ENCODE data around the gene ATOX1. TPM values are rescaled to one million over a fixed set of nuclear protein-coding genes. Genes with fewer than 3 reads are reported as not detected.

Gene ATOX1
- 31.3 and 35.6 TPM in 2 replicates for total RNA-seq (2011; cell fraction: chromatin; rRNA removed; ENCODE audit: low replicate concordance)
- 32.5 and 42.5 TPM in 2 replicates for total RNA-seq (2011; cell fraction: nucleolus; rRNA removed)
- 43.0 and 57.0 TPM in 2 replicates for total RNA-seq (2011; cell fraction: nucleoplasm; rRNA removed)
- total RNA-seq (2014; rRNA removed), result 66.2 and 70.3 TPM in 2 replicates
- 59.8 and 68.2 TPM in 2 replicates for total RNA-seq (2014; rRNA removed; fragmentation: Illumina TruSeq; extraction: Trizol)
- 72.2 and 73.8 TPM in 2 replicates for total RNA-seq (2015; rRNA removed; fragmentation: Illumina TruSeq; extraction: Trizol)
- total RNA-seq (2021), result 86.2 and 93.0 TPM in 2 replicates
- polyA plus RNA-seq (2011; rRNA removed), result 59.2 and 75.4 TPM in 2 replicates
- 149 and 236 TPM in 2 replicates for polyA plus RNA-seq (2011; cell fraction: cytosol; rRNA removed)
- 44.2 and 47.6 TPM in 2 replicates for polyA plus RNA-seq (2011; cell fraction: nucleus; rRNA removed)
- polyA plus RNA-seq (2012), result 94.6 and 155 TPM in 2 replicates
- 118 and 156 TPM in 2 replicates for polyA plus RNA-seq (2014; fragmentation: Illumina TruSeq; extraction: Trizol)
- polyA plus RNA-seq (2014; fragmentation: Nextera tagmentation; extraction: Ambion mirVana), result 100 to 1,000 TPM; 303 to 318 TPM
- 111 and 153 TPM in 2 replicates for polyA plus RNA-seq (2014; rRNA removed)
- 80.6 and 107 TPM in 2 replicates for polyA minus RNA-seq (2011; rRNA and poly(A)+ RNA removed)
- polyA minus RNA-seq (2011; cell fraction: cytosol; rRNA and poly(A)+ RNA removed), result 22.8 and 37.2 TPM in 2 replicates
- polyA minus RNA-seq (2011; cell fraction: nucleus; rRNA and poly(A)+ RNA removed), result 27.0 and 27.1 TPM in 2 replicates
- Bru-seq, nascent RNA, result percentile 78 among the genes with signal in this experiment
- BruChase-seq, experiment 1, labeled RNA remaining after a 2-hour chase, result percentile 67 among the genes with signal in this experiment
- percentile 62 among the genes with signal in this experiment for BruChase-seq, experiment 2, labeled RNA remaining after a 6-hour chase
- long read RNA-seq, experiment 1, transcript ATOX1-201 (4 exons, 488 nt), result major isoform, 65 of 120 reads
- long read RNA-seq, experiment 1, transcript ATOX1-204 (2 exons, 423 nt), result minor isoform, 6 of 120 reads
- long read RNA-seq, experiment 1, partial matches to known transcripts, result 11 of 120 reads
- long read RNA-seq, experiment 1, other reads (novel, unspliced or antisense), result 34 of 120 reads
- long read RNA-seq, experiment 2, transcript ATOX1-201 (4 exons, 488 nt), result major isoform, 50 of 82 reads
- long read RNA-seq, experiment 2, transcript ATOX1-205 (3 exons, 724 nt), result minor isoform, 12 of 82 reads
- long read RNA-seq, experiment 2, partial matches to known transcripts, result 3 of 82 reads
- long read RNA-seq, experiment 2, other reads (novel, unspliced or antisense), result 17 of 82 reads
- long read RNA-seq, experiment 3, transcript ATOX1-201 (4 exons, 488 nt), result major isoform, 73 of 95 reads
- long read RNA-seq, experiment 3, partial matches to known transcripts, result 0 of 95 reads
- long read RNA-seq, experiment 3, other reads (novel, unspliced or antisense), result 19 of 95 reads

DNA sequence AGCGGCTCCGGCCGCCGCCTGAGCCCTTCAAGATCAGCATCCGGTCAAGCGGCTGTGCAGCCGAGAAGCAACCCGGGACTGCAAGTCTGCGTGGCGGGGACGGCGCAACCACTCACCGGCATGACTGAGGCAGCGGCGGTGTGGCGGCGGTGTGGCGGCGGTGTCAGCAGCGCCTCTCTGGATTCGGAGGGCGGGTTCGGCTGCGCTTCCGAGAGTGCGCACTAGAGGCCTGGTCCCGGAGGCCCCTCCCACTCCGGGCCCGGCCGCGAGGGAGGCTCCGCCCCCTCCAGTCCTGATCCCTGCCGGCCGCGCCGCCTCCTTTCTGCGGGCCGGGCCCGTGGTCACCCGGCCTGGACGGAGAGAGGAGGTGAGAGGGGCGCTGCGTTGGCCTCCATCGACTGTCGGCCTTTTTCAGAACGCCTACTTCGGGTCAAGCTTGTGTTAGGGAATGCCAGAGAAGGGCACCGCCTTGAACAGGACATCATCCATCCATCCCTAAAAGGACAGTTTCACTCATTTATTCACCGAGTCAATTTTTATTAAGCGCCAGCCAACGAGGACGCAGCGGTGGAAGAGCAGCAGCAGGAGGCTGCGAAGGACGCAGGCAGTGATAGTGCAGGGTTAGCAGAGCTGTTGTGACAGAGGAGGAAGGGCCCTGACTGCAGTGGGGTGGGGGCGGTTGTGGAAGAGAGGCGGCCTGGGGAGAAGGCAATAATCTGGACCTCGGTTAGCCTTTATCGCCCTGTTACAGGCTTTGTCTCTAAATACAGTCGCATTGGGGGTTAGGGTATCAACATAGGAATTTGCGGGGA, at the start of gene ATOX1:
Gene ATOX1, minus strand, starts transcription at position 202 of the 812 bp plus-strand sequence. Its CDS starts 80 bp downstream, at position 122.
- intact Hi-C loops (cut with micrococcal nuclease), result no loop called here
- H3K9ac ChIP-seq (ENCODE audit: insufficient read depth in 1 of 2, low read depth in 2 of 2, low read length in 2 of 2), result peak within 1 kb of the TSS; percentile 80 to 96
- H3K4me3 ChIP-seq, result peak within 1 kb of the TSS; percentile 97
- peak; percentile 61 for FAIRE-seq
- H3K4me2 ChIP-seq (ENCODE audit: insufficient read depth, low read length), result peak within 1 kb of the TSS; percentile 97
- WGBS (ENCODE audit: insufficient coverage, low coverage, missing lambda C conversion rate), result under 1% methylated on average over 31 of the region's 61 CpGs
- no peaks in the 10 kb centered on the region; the same call in 1 of the 2 replicates for H4K20me1 ChIP-seq (replicated peaks; ENCODE audit: control insufficient read depth, insufficient read depth, low read length)
- peak; percentile 95 to 100 (median 99) for DNase-seq (ENCODE audit: extremely low read depth in 1 of 4, low spot score in 3 of 4)
- ATAC-seq, result peak; percentile 97
- ChIA-PET CTCF (ENCODE audit: low intra/inter-chr PET ratio) (no interaction called here), POLR2A (interaction anchor here (0.5 to 7.0 kb wide), 6 partner anchors 11 to 1293 kb away, joined by 3 to 56 read pairs (median 3); partner anchors contain the start of gene G3BP1)
- H3K36me3 ChIP-seq (ENCODE audit: control insufficient read depth, insufficient read depth, low read length), result peaks cover 4% of the 10 kb centered on the region; the same call in 1 of the 3 replicates
- H3K9me3 ChIP-seq (replicated peaks; ENCODE audit: control insufficient read depth, insufficient read depth, low read depth, low read length), result no peaks in the 10 kb centered on the region
- H3K27ac ChIP-seq (ENCODE audit: extremely low read depth, low read depth, low read length), result peak within 1 kb of the TSS; percentile 84
- H3K4me1 ChIP-seq (replicated peaks in 1 of 2; ENCODE audit: control insufficient read depth in 2 of 2, insufficient read depth in 2 of 2, low read length in 2 of 2), result peaks cover 10 to 30% of the 10 kb centered on the region in 2 experiments
- BruUV-seq (replicated peaks), result no TSS peak
- in situ Hi-C loops (cut with MboI), result no loop called here
- H2AFZ ChIP-seq (ENCODE audit: low read depth, low read length), result peak within 1 kb of the TSS; percentile 100
- no peaks in the 10 kb centered on the region for H3K9me1 ChIP-seq (ENCODE audit: control insufficient read depth, insufficient read depth, low read length)
- H3K27me3 ChIP-seq (ENCODE audit: control insufficient read depth in 2 of 2, insufficient read depth in 2 of 2, low read length in 2 of 2), result no peaks in the 10 kb centered on the region
- H3K79me2 ChIP-seq (ENCODE audit: control insufficient read depth, insufficient read depth, low read length), result peaks cover 29% of the 10 kb centered on the region
- TF ChIP-seq MEF2D (tag; conservative IDR thresholded peaks at IDR 0.05; ENCODE audit: low read depth) (0 out of 2 replicates have a peak, but pooled peaks have one; percentile 17), ZZZ3 (IDR thresholded peaks at IDR 0.05) (0 out of 2 replicates have a peak, but pooled peaks have one; percentile 25), SUPT5H (IDR thresholded peaks at IDR 0.05) (peak; percentile 90), PRPF4 (IDR thresholded peaks at IDR 0.05; ENCODE audit: insufficient read depth, low read depth, low read length, poor library complexity, severe bottlenecking) (peak; percentile 63), SMARCA5 (IDR thresholded peaks at IDR 0.05) (peak; percentile 31; the same call in 1 of the 2 replicates), NCOA2 (IDR thresholded peaks at IDR 0.05; ENCODE audit: partially characterized antibody in 2 of 2) (no peak), CTBP1 (IDR thresholded peaks at IDR 0.05; ENCODE audit: borderline replicate concordance) (peak; percentile 71), ZFX (CRISPR knock-in tag; IDR thresholded peaks at IDR 0.05) (peak; percentile 96), BCOR (IDR thresholded peaks at IDR 0.05) (peak; percentile 67)
- TF ChIP-seq, protein P1, sequence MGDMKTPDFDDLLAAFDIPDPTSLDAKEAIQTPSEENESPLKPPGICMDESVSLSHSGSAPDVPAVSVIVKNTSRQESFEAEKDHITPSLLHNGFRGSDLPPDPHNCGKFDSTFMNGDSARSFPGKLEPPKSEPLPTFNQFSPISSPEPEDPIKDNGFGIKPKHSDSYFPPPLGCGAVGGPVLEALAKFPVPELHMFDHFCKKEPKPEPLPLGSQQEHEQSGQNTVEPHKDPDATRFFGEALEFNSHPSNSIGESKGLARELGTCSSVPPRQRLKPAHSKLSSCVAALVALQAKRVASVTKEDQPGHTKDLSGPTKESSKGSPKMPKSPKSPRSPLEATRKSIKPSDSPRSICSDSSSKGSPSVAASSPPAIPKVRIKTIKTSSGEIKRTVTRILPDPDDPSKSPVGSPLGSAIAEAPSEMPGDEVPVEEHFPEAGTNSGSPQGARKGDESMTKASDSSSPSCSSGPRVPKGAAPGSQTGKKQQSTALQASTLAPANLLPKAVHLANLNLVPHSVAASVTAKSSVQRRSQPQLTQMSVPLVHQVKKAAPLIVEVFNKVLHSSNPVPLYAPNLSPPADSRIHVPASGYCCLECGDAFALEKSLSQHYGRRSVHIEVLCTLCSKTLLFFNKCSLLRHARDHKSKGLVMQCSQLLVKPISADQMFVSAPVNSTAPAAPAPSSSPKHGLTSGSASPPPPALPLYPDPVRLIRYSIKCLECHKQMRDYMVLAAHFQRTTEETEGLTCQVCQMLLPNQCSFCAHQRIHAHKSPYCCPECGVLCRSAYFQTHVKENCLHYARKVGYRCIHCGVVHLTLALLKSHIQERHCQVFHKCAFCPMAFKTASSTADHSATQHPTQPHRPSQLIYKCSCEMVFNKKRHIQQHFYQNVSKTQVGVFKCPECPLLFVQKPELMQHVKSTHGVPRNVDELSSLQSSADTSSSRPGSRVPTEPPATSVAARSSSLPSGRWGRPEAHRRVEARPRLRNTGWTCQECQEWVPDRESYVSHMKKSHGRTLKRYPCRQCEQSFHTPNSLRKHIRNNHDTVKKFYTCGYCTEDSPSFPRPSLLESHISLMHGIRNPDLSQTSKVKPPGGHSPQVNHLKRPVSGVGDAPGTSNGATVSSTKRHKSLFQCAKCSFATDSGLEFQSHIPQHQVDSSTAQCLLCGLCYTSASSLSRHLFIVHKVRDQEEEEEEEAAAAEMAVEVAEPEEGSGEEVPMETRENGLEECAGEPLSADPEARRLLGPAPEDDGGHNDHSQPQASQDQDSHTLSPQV (IDR thresholded peaks at IDR 0.05), result 0 out of 2 replicates have a peak, but pooled peaks have one; percentile 69
